ENCODE results near the gene PEX14. TPM values are rescaled to one million over a fixed set of nuclear protein-coding genes. Genes with fewer than 3 reads are reported as not detected.

The PEX14 gene
- polyA plus RNA-seq, 3 donors: 2.2 to 8.8 (median 2.7) TPM

DNA sequence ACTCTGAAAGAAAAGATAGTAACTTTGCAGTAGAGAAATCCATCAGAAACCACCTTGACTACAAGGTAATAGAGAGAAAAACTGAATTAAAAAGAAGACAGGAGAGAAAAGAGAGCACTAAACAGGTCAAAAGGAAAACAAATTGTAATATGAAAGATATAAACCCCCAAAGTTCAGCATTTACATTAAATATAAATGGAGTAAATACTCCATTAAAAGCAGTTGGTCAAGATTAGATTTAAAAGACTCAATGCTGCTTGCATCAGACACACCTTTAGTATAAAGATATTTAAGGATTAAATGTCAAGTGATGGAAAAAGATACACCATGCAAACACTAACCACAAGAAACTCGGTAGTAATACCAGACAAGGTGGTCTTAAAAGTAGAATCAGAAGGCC lies 110.5 kb downstream of the PEX14 start:
- no peak for DNase-seq
- no peak overlapping the region for H2AFZ ChIP-seq (ENCODE audit: insufficient read depth, low read depth, low read length, poor library complexity, severe bottlenecking)
- no peak overlapping the region for H3K4me3 Mint-ChIP-seq
- peaks cover 6 to 10% of the 10 kb centered on the region in 2 donors for H3K36me3 Mint-ChIP-seq
- TF ChIP-seq, protein P1, sequence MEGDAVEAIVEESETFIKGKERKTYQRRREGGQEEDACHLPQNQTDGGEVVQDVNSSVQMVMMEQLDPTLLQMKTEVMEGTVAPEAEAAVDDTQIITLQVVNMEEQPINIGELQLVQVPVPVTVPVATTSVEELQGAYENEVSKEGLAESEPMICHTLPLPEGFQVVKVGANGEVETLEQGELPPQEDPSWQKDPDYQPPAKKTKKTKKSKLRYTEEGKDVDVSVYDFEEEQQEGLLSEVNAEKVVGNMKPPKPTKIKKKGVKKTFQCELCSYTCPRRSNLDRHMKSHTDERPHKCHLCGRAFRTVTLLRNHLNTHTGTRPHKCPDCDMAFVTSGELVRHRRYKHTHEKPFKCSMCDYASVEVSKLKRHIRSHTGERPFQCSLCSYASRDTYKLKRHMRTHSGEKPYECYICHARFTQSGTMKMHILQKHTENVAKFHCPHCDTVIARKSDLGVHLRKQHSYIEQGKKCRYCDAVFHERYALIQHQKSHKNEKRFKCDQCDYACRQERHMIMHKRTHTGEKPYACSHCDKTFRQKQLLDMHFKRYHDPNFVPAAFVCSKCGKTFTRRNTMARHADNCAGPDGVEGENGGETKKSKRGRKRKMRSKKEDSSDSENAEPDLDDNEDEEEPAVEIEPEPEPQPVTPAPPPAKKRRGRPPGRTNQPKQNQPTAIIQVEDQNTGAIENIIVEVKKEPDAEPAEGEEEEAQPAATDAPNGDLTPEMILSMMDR (IDR thresholded peaks at IDR 0.05): no peak
- H4K20me1 ChIP-seq (ENCODE audit: insufficient read depth, low read length): no peaks in the 10 kb centered on the region
- H3K27me3 Mint-ChIP-seq (ENCODE audit: low read depth in 3 of 3): no peaks in the 10 kb centered on the region
- no peak overlapping the region for H3K27ac Mint-ChIP-seq
- H3K4me1 Mint-ChIP-seq: peaks cover 7% of the 10 kb centered on the region
- H3K27ac ChIP-seq (ENCODE audit: low read depth in 1 of 2, low read length in 2 of 2): no peak overlapping the region
- H3K4me2 ChIP-seq (replicated peaks; ENCODE audit: extremely low read depth, low read length, poor library complexity, severe bottlenecking): no peak overlapping the region
- no peak overlapping the region for H3K4me3 ChIP-seq (replicated peaks in 1 of 3; ENCODE audit: low read depth in 2 of 3, low read length in 3 of 3)
- WGBS (ENCODE audit: insufficient coverage): 100% methylated on average over 1 of the region's 1 CpG
- H3K27me3 ChIP-seq (ENCODE audit: control insufficient read depth in 2 of 2, insufficient read depth in 2 of 2, low read length in 2 of 2): no peaks in the 10 kb centered on the region
- peaks cover 0 to 7% of the 10 kb centered on the region in 2 donors for H3K9me3 ChIP-seq (replicated peaks in 1 of 2; ENCODE audit: control insufficient read depth in 1 of 2, insufficient read depth in 1 of 2, low read length in 2 of 2)
- H3K9me3 Mint-ChIP-seq: peaks cover 0 to 6% (median 0%) of the 10 kb centered on the region in 7 donors
- no peaks in the 10 kb centered on the region for H3K36me3 ChIP-seq (replicated peaks in 1 of 2; ENCODE audit: control insufficient read depth in 1 of 2, insufficient read depth in 2 of 2, low read length in 2 of 2)
- H3K9ac ChIP-seq (ENCODE audit: insufficient read depth, low read length, poor library complexity, severe bottlenecking): no peak overlapping the region
- no peaks in the 10 kb centered on the region for H3K79me2 ChIP-seq (ENCODE audit: insufficient read depth, low read length)
- intact Hi-C loops (cut with micrococcal nuclease): no loop called here
- H3K4me1 ChIP-seq (ENCODE audit: control insufficient read depth in 1 of 2, insufficient read depth in 2 of 2, low read length in 2 of 2): peaks cover 0 to 8% of the 10 kb centered on the region in 2 donors

DNA sequence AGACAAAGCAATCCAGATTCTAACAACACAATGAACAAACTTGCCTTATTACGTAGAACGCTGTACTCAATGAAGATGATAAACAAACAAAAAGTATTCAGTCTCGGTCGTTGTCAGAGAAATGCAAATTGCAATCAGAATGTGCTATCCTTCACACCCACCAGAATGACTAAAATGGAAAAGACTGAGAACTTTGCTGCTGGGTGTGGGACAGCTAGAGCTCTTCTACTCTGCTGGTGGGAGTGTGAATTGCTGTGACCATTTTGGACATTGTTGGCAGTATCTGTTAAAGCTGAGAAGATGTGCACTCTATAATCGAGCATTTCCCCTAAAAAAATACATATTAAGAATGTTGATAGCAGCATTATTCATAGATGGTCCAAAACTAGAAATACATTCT lies 111.4 kb downstream of the PEX14 start:
- no peak overlapping the region for H2AFZ ChIP-seq (ENCODE audit: insufficient read depth, low read depth, low read length, poor library complexity, severe bottlenecking)
- no peak for DNase-seq
- H3K4me1 ChIP-seq (ENCODE audit: control insufficient read depth in 1 of 2, insufficient read depth in 2 of 2, low read length in 2 of 2): peaks cover 0 to 8% of the 10 kb centered on the region in 2 donors
- WGBS (ENCODE audit: insufficient coverage): 100% methylated on average over 4 of the region's 5 CpGs
- no peaks in the 10 kb centered on the region for H3K79me2 ChIP-seq (ENCODE audit: insufficient read depth, low read length)
- H3K36me3 Mint-ChIP-seq: peaks cover 5 to 6% of the 10 kb centered on the region in 2 donors
- no peaks in the 10 kb centered on the region for H3K36me3 ChIP-seq (replicated peaks in 1 of 2; ENCODE audit: control insufficient read depth in 1 of 2, insufficient read depth in 2 of 2, low read length in 2 of 2)
- no peaks in the 10 kb centered on the region for H4K20me1 ChIP-seq (ENCODE audit: insufficient read depth, low read length)
- no peak overlapping the region for H3K4me3 Mint-ChIP-seq
- H3K9ac ChIP-seq (ENCODE audit: insufficient read depth, low read length, poor library complexity, severe bottlenecking): no peak overlapping the region
- intact Hi-C loops (cut with micrococcal nuclease): no loop called here
- H3K27me3 Mint-ChIP-seq (ENCODE audit: low read depth in 3 of 3): no peaks in the 10 kb centered on the region
- no peak overlapping the region for H3K4me2 ChIP-seq (replicated peaks; ENCODE audit: extremely low read depth, low read length, poor library complexity, severe bottlenecking)
- H3K4me3 ChIP-seq (replicated peaks in 1 of 3; ENCODE audit: low read depth in 2 of 3, low read length in 3 of 3): no peak overlapping the region
- H3K9me3 Mint-ChIP-seq: peaks cover 0 to 3% (median 0%) of the 10 kb centered on the region in 7 donors
- no peaks in the 10 kb centered on the region for H3K27me3 ChIP-seq (ENCODE audit: control insufficient read depth in 2 of 2, insufficient read depth in 2 of 2, low read length in 2 of 2)
- no peak overlapping the region for H3K27ac Mint-ChIP-seq
- TF ChIP-seq, protein P1 (IDR thresholded peaks at IDR 0.05): no peak
- peaks cover 7% of the 10 kb centered on the region for H3K4me1 Mint-ChIP-seq
- no peak overlapping the region for H3K27ac ChIP-seq (ENCODE audit: low read depth in 1 of 2, low read length in 2 of 2)
- H3K9me3 ChIP-seq (replicated peaks in 1 of 2; ENCODE audit: control insufficient read depth in 1 of 2, insufficient read depth in 1 of 2, low read length in 2 of 2): peaks cover 0 to 4% of the 10 kb centered on the region in 2 donors

All from CD14-positive monocyte (primary cell).